Mesenchymal stem cell (in vitro differentiated cells and primary cell): ENCODE data around the gene CA11.

Experiments used
- DNase-seq: peaks from one replicate; pipeline ENCODE4 v3.0.0-alpha.2; 2013
- H2AFZ ChIP-seq: one replicate; pipeline ENCODE4 v1.6.1; 2013; ENCODE audit warnings: low read depth, mild to moderate bottlenecking, control low read depth, inconsistent platforms, low read length, moderate library complexity
- H2AK5ac ChIP-seq: 2 replicates; pipeline ENCODE4 v1.6.1; 2013; ENCODE audit warnings: low read length, moderate library complexity, mild to moderate bottlenecking, inconsistent platforms; ENCODE audit not compliant: severe bottlenecking
- H2BK120ac ChIP-seq: one replicate; pipeline ENCODE4 v1.6.1; 2013; ENCODE audit warnings: low read depth, mild to moderate bottlenecking, inconsistent platforms, low read length, moderate library complexity
- H2BK12ac ChIP-seq, 2 experiments: one replicate each; pipeline ENCODE4 v1.6.1; 2013; ENCODE audit warnings: inconsistent platforms in 2 of 2, low read length in 2 of 2, mild to moderate bottlenecking in 2 of 2, moderate library complexity in 2 of 2, control low read depth in 1 of 2
- H2BK15ac ChIP-seq: one replicate; pipeline ENCODE4 v1.6.1; 2013; ENCODE audit warnings: mild to moderate bottlenecking, low read depth, inconsistent platforms; ENCODE audit not compliant: poor library complexity, severe bottlenecking
- H2BK5ac ChIP-seq: 2 replicates; pipeline ENCODE4 v1.6.1; 2013; ENCODE audit warnings: low read depth, mild to moderate bottlenecking, low read length, control low read depth, inconsistent platforms; ENCODE audit not compliant: poor library complexity, severe bottlenecking
- H3K14ac ChIP-seq, 2 experiments: one replicate each; pipeline ENCODE4 v1.6.1; 2013; ENCODE audit warnings: inconsistent platforms in 2 of 2, low read length in 2 of 2, control low read depth in 1 of 2, mild to moderate bottlenecking in 1 of 2, moderate library complexity in 1 of 2
- H3K18ac ChIP-seq, 2 experiments: one replicate each; pipeline ENCODE4 v1.6.1; 2013; ENCODE audit warnings: inconsistent platforms in 2 of 2, low read length in 2 of 2, control low read depth in 1 of 2, low read depth in 1 of 2, mild to moderate bottlenecking in 1 of 2
- H3K23ac ChIP-seq, 2 experiments: one replicate each; pipeline ENCODE4 v1.6.1; 2013; ENCODE audit warnings: inconsistent platforms in 2 of 2, low read length in 2 of 2, mild to moderate bottlenecking in 2 of 2, moderate library complexity in 2 of 2, control low read depth in 1 of 2
- H3K27ac ChIP-seq: 2 replicates; pipeline ENCODE4 v1.5.1; 2013; ENCODE audit warnings: mild to moderate bottlenecking, moderate library complexity, low read length, control low read depth, inconsistent platforms; ENCODE audit not compliant: poor library complexity, severe bottlenecking
- H3K27me3 ChIP-seq, 2 experiments: 2 replicates each; pipeline versions ENCODE4 v1.6.1 to v1.7.0; 2013; ENCODE audit warnings: low read length in 2 of 2, mild to moderate bottlenecking in 2 of 2, moderate library complexity in 2 of 2, control low read depth in 1 of 2, inconsistent platforms in 1 of 2; ENCODE audit not compliant: control insufficient read depth in 1 of 2, insufficient read depth in 1 of 2
- H3K36me3 ChIP-seq, 2 experiments: 2 replicates each; pipeline versions ENCODE4 v1.6.1 to v1.7.0; 2013; ENCODE audit warnings: low read length in 2 of 2, control low read depth in 1 of 2, inconsistent platforms in 1 of 2, low read depth in 1 of 2, mild to moderate bottlenecking in 1 of 2; ENCODE audit not compliant: insufficient read depth in 2 of 2, control insufficient read depth in 1 of 2
- H3K4ac ChIP-seq, 2 experiments: one replicate each; pipeline ENCODE4 v1.6.1; 2013; ENCODE audit warnings: inconsistent platforms in 2 of 2, low read length in 2 of 2, mild to moderate bottlenecking in 2 of 2, moderate library complexity in 2 of 2, control low read depth in 1 of 2, low read depth in 1 of 2
- H3K4me1 ChIP-seq: 2 replicates; pipeline ENCODE4 v1.6.1; 2013; ENCODE audit warnings: low read depth, low read length, control low read depth; ENCODE audit not compliant: control insufficient read depth, insufficient read depth
- H3K4me2 ChIP-seq: 2 replicates; pipeline ENCODE4 v1.6.1; 2013; ENCODE audit warnings: low read length, mild to moderate bottlenecking, inconsistent platforms; ENCODE audit not compliant: poor library complexity, severe bottlenecking
- H3K4me3 ChIP-seq, 2 experiments: 2 replicates each; pipeline versions ENCODE4 v1.5.1 to v1.7.0; 2013; ENCODE audit warnings: low read length in 2 of 2, mild to moderate bottlenecking in 2 of 2, control low read depth in 1 of 2, low read depth in 1 of 2; ENCODE audit not compliant: insufficient read depth in 1 of 2
- H3K79me1 ChIP-seq: replicated peaks from 2 replicates; pipeline ENCODE4 v1.6.1; 2013; ENCODE audit warnings: mild to moderate bottlenecking, control low read depth, low read length, inconsistent platforms; ENCODE audit not compliant: poor library complexity, severe bottlenecking
- H3K9ac ChIP-seq: 2 replicates; pipeline ENCODE4 v1.7.0; 2013; ENCODE audit warnings: mild to moderate bottlenecking, low read length, moderate library complexity
- H3K9me3 ChIP-seq: 2 replicates; pipeline ENCODE4 v1.7.0; 2013; ENCODE audit warnings: mild to moderate bottlenecking, low read length; ENCODE audit not compliant: control insufficient read depth
- H4K8ac ChIP-seq: one replicate; pipeline ENCODE4 v1.6.1; 2013; ENCODE audit warnings: inconsistent platforms, mild to moderate bottlenecking, low read length, moderate library complexity
- H4K91ac ChIP-seq: one replicate; pipeline ENCODE4 v1.6.1; 2013; ENCODE audit warnings: mild to moderate bottlenecking, low read length, inconsistent platforms
- WGBS: methylation state at CpG from one replicate; pipeline ENCODE4 v1.1.7; 2013; ENCODE audit warnings: mixed read lengths; 5-methylcytosine and 5-hydroxymethylcytosine counted together

Gene CA11

DNA sequence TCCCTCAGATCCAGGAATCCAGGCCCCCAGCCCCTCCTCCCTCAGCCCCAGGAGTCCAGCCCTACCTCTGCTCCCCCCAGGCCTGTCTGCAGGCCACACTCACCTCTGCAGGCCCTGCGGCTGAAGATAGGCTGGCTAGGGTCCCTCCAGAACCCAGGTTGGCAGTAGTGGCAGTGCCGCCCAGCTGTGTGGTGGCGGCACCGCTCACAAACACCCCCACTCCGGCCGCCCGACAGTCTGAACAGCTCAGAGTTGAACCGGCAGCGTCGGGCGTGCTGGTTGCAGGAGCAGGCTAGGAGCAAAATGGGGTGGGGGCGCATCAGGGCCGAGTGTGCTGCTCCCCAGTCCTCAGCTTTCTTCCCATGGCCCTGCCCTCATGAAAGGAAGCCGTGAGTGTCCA is 18.5 kb upstream of the CA11 start:
- Histone ChIP-seq H3K27ac (no peak overlapping the region), H3K4me2 (no peak overlapping the region), H2BK5ac (no peak overlapping the region), H2AFZ (no peak overlapping the region), H4K8ac (no peak overlapping the region), H3K79me1 (no peaks in the 10 kb centered on the region), H2AK5ac (no peak overlapping the region), H3K36me3 (no peaks in the 10 kb centered on the region), H2BK15ac (no peak overlapping the region), H3K9ac (no peak overlapping the region), H3K4ac (no peak overlapping the region), H3K27me3 (peaks cover 0 to 10% of the 10 kb centered on the region in 2 experiments), H2BK12ac (no peak overlapping the region), H3K18ac (no peak overlapping the region), H3K14ac (no peak overlapping the region), H3K9me3 (no peaks in the 10 kb centered on the region), H3K4me1 (peaks cover 7% of the 10 kb centered on the region), H4K91ac (no peak overlapping the region), H3K23ac (no peak overlapping the region), H3K4me3 (peak overlapping the region in 1 of 2 experiments; percentile 7), H2BK120ac (no peak overlapping the region)
- no peak for DNase-seq
- 91% methylated on average over 14 of the region's 14 CpGs for WGBS

DNA sequence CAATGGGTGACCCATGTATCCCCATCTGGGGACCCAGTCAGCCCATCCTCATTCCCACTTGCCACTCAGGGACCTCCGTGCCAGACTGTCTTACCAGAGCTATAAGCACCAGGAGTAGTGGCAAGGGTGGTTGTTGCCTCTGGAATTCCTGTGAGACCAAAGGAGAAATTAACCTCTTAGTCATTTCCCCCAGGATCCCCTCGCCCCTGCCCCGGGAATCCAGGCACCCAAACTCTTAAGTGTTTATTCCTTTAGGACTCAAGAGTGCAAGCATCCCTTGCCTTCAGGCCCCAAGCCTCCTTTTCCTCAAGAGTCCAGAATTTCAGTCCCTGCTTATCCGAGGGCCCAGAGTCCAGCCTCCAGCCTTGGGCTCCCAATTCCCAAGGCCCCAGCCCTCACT is 17.7 kb upstream of the CA11 start:
- Histone ChIP-seq H3K18ac (no peak overlapping the region), H3K4ac (no peak overlapping the region), H2BK5ac (no peak overlapping the region), H3K36me3 (no peaks in the 10 kb centered on the region), H3K9me3 (no peaks in the 10 kb centered on the region), H3K14ac (no peak overlapping the region), H2AFZ (no peak overlapping the region), H4K8ac (no peak overlapping the region), H3K27me3 (peaks cover 0 to 10% of the 10 kb centered on the region in 2 experiments), H4K91ac (peak overlapping the region; percentile 6), H3K23ac (peak overlapping the region in 1 of 2 experiments; percentile 11), H3K9ac (no peak overlapping the region), H2AK5ac (no peak overlapping the region), H3K79me1 (no peaks in the 10 kb centered on the region), H2BK15ac (no peak overlapping the region), H2BK12ac (no peak overlapping the region), H3K4me2 (no peak overlapping the region), H3K27ac (no peak overlapping the region), H3K4me1 (peaks cover 7% of the 10 kb centered on the region), H2BK120ac (no peak overlapping the region), H3K4me3 (no peak overlapping the region)
- DNase-seq, result no peak
- WGBS, result 67% methylated on average over 4 of the region's 4 CpGs

DNA sequence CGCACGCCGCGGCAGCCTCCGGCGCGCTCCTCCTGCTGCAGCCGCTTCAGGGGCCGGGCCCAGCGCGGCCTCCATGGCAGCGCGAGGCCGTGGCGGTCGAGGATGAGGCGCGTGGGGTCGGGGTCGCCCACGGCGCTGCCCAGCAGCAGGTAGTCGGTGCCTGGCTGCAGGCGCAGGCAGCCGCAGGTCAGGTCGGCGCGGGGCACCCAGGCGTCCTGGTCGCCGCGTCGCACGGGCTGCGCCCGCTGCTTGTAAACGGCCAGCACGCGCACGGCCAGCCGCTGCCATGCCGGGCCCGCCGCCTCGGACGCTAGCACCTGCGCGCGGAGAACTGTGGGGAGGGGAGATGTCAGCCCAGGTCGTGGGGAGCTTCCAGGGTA is 15.7 kb upstream of the CA11 start:
- Histone ChIP-seq H2BK12ac (no peak overlapping the region), H4K91ac (peak overlapping the region; percentile 29), H3K23ac (no peak overlapping the region), H3K79me1 (no peaks in the 10 kb centered on the region), H3K4ac (no peak overlapping the region), H3K9me3 (no peaks in the 10 kb centered on the region), H3K4me3 (no peak overlapping the region), H3K4me2 (no peak overlapping the region), H2BK15ac (peak overlapping the region; percentile 1), H2BK120ac (no peak overlapping the region), H3K27ac (no peak overlapping the region), H3K36me3 (no peaks in the 10 kb centered on the region), H4K8ac (peak overlapping the region; percentile 47), H3K9ac (no peak overlapping the region), H3K14ac (no peak overlapping the region), H2BK5ac (no peak overlapping the region), H2AK5ac (no peak overlapping the region), H2AFZ (no peak overlapping the region), H3K18ac (no peak overlapping the region), H3K4me1 (peaks cover 12% of the 10 kb centered on the region), H3K27me3 (peaks cover 0 to 5% of the 10 kb centered on the region in 2 experiments)
- DNase-seq, result no peak
- WGBS, result 97% methylated on average over 50 of the region's 50 CpGs

DNA sequence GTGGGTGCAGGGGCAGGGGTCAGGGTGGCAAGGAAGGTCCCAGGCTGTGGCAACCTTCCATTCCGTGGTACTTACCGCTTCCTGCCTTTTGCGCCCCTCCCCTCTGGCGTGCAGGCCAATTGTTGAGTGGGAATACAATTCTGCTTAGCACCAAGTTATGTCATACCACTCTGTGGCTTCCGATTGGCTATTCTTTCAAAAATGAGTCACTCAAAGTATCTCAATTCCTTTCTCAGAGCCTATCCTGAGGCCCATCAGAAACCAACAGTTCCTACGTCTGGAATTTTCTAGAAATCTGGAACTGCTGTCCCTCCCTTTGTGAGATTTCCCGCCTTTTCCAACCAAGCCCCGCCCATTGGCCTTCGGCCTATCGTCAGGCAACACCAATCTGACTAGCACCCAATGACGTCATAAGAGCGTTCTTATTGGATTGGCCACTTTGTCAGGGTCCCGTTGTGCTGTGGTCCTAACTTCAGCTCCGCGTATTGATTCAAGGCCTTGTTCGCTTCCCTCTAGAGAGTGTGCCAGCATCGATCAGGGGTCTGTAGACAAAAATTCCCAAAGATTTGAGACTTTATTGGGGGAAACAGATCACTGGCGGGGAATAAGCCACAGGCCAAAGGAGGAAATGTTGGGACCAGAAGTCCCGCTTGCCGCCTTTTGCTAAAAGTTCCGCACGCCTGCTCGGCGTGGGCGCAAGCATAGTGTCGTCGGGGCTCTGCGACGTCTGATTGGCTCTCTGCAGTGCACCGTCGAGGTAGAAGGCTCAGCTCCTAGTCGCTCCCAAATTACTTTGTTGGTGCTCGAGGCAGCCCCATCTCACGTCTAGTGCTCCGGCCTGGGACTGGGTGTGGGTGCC is 15.1 kb upstream of the CA11 start:
- no peak overlapping the region for H3K4me2 ChIP-seq
- H3K27me3 ChIP-seq, result peaks cover 0 to 4% of the 10 kb centered on the region in 2 experiments
- no peak overlapping the region for H3K14ac ChIP-seq
- H3K9me3 ChIP-seq, result no peaks in the 10 kb centered on the region
- WGBS, result 86% methylated on average over 35 of the region's 35 CpGs
- H3K18ac ChIP-seq, result no peak overlapping the region
- H2AFZ ChIP-seq, result no peak overlapping the region
- no peaks in the 10 kb centered on the region for H3K79me1 ChIP-seq
- H3K4me1 ChIP-seq, result peaks cover 13% of the 10 kb centered on the region
- H3K9ac ChIP-seq, result no peak overlapping the region
- no peak overlapping the region for H2BK15ac ChIP-seq
- H3K27ac ChIP-seq, result no peak overlapping the region
- DNase-seq, result peak; percentile 90
- no peak overlapping the region for H3K23ac ChIP-seq
- H3K36me3 ChIP-seq, result no peaks in the 10 kb centered on the region
- H3K4ac ChIP-seq, result no peak overlapping the region
- no peak overlapping the region for H4K8ac ChIP-seq
- H2AK5ac ChIP-seq, result no peak overlapping the region
- H2BK12ac ChIP-seq, result no peak overlapping the region
- no peak overlapping the region for H4K91ac ChIP-seq
- no peak overlapping the region for H2BK120ac ChIP-seq
- no peak overlapping the region for H3K4me3 ChIP-seq
- no peak overlapping the region for H2BK5ac ChIP-seq
